Measurements from ENCODE around the gene RBM20. TPM values are rescaled to one million over a fixed set of nuclear protein-coding genes. Genes with fewer than 3 reads are reported as not detected.

The RBM20 gene
- total RNA-seq, 4 donors from 2014 or later: 0.88 to 3.8 (median 1.9) TPM

DNA sequence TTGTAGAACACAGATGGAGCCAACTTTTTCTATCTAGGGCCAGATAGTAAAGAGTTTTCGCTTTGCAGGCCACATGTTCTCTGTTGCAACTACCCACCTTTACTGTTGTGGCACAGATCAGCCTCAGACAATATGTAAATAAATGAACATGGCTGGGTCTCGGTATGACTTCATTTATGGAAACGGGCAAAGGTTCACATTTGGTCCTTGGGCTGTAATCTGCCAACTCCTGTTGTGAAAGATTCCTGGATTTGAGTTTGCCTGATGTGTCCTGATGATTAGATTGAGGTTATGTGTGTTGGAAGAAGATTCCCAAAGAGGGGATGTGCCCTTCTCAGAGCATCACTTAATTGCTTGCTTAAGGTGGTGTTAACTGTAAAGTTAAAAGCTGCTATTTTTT, 38.2 kb downstream of the RBM20 start:
- no peak overlapping the region for H3K4me3 ChIP-seq
- no peaks in the 10 kb centered on the region for H3K4me1 ChIP-seq
- no peaks in the 10 kb centered on the region for H3K27me3 ChIP-seq
- no peak for DNase-seq
- no peaks in the 10 kb centered on the region for H3K9me3 ChIP-seq
- H3K36me3 ChIP-seq: no peaks in the 10 kb centered on the region
- TF ChIP-seq CTCF (IDR thresholded peaks at IDR 0.05) (no peak), POLR2A (IDR thresholded peaks at IDR 0.05) (no peak)
- intact Hi-C loops (cut with DNase I; ENCODE audit: low total_unique reads): no loop called here
- H3K27ac ChIP-seq: no peak overlapping the region

GRCh38 chr10:110684800-110685446, 40.8 kb downstream of the RBM20 start:
- no peaks in the 10 kb centered on the region for H3K9me3 ChIP-seq
- no peaks in the 10 kb centered on the region for H3K36me3 ChIP-seq
- TF ChIP-seq POLR2A (IDR thresholded peaks at IDR 0.05) (no peak), CTCF (IDR thresholded peaks at IDR 0.05) (no peak)
- no peak for DNase-seq
- no peaks in the 10 kb centered on the region for H3K27me3 ChIP-seq
- H3K27ac ChIP-seq: no peak overlapping the region
- H3K4me3 ChIP-seq: no peak overlapping the region
- no peaks in the 10 kb centered on the region for H3K4me1 ChIP-seq
- intact Hi-C loops (cut with DNase I; ENCODE audit: low total_unique reads): no loop called here

GRCh38 chr10:110686047-110686446, 41.9 kb downstream of the RBM20 start:
- Histone ChIP-seq H3K4me3 (no peak overlapping the region), H3K27ac (no peak overlapping the region)
- no peak for TF ChIP-seq CTCF (IDR thresholded peaks at IDR 0.05)
- TF ChIP-seq POLR2A (IDR thresholded peaks at IDR 0.05): no peak

DNA sequence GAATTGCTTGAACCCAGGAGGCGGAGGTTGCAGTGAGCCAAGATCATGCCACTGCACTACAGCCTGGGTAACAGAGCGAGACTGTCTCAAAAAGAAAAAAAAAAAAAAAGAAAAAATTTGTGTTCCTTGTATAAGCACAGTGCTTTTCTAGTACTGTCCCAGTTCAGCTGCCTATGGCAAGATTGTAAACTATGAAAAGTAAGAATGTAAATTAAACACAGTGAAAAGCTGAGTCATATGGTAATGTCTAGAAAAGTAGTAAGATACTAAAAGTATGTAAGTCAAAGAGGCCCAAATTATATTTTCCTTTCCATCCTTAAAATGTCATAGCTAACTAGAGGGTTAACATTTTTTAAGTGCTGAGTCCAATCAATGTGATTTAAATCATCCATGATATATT, 42.8 kb downstream of the RBM20 start:
- Histone ChIP-seq H3K4me1 (no peaks in the 10 kb centered on the region), H3K4me3 (no peak overlapping the region), H3K27ac (no peak overlapping the region), H3K9me3 (no peaks in the 10 kb centered on the region), H3K27me3 (no peaks in the 10 kb centered on the region), H3K36me3 (no peaks in the 10 kb centered on the region)
- intact Hi-C loops (cut with DNase I; ENCODE audit: low total_unique reads): no loop called here
- DNase-seq: no peak
- TF ChIP-seq CTCF (IDR thresholded peaks at IDR 0.05): no peak
- TF ChIP-seq POLR2A (IDR thresholded peaks at IDR 0.05): no peak

More at GRCh38 chr10:110686047-110686446, 41.9 kb downstream of the RBM20 start:
- Histone ChIP-seq H3K27me3 (no peaks in the 10 kb centered on the region), H3K36me3 (no peaks in the 10 kb centered on the region), H3K4me1 (no peaks in the 10 kb centered on the region), H3K9me3 (no peaks in the 10 kb centered on the region)
- intact Hi-C loops (cut with DNase I; ENCODE audit: low total_unique reads): no loop called here
- DNase-seq: no peak

GRCh38 chr10:110687400-110687799, 43.3 kb downstream of the RBM20 start:
- intact Hi-C loops (cut with DNase I; ENCODE audit: low total_unique reads): no loop called here
- H3K9me3 ChIP-seq: no peaks in the 10 kb centered on the region
- DNase-seq: no peak
- no peak overlapping the region for H3K4me3 ChIP-seq
- H3K4me1 ChIP-seq: no peaks in the 10 kb centered on the region
- no peaks in the 10 kb centered on the region for H3K27me3 ChIP-seq
- no peaks in the 10 kb centered on the region for H3K36me3 ChIP-seq
- TF ChIP-seq POLR2A (IDR thresholded peaks at IDR 0.05) (no peak), CTCF (IDR thresholded peaks at IDR 0.05) (no peak)
- H3K27ac ChIP-seq: no peak overlapping the region

All from uterus (tissue), 4 donors.